Glutamatergic neuron (in vitro differentiated cells): ENCODE data around the gene TFDP2. TPM values are rescaled to one million over a fixed set of nuclear protein-coding genes. Genes with fewer than 3 reads are reported as not detected.

Experiments
- DNase-seq: peaks from one replicate; pipeline ENCODE4 v3.0.0; 2022
- H3K27ac Mint-ChIP-seq: one replicate; pipeline ENCODE4 v1.8.0; 2020; ENCODE audit warnings: mild to moderate bottlenecking, mixed read lengths, inconsistent platforms; ENCODE audit not compliant: unreplicated experiment
- H3K27me3 Mint-ChIP-seq: one replicate; pipeline ENCODE4 v1.8.0; 2020; ENCODE audit warnings: mild to moderate bottlenecking, moderate library complexity, mixed read lengths, inconsistent platforms; ENCODE audit not compliant: unreplicated experiment
- H3K36me3 Mint-ChIP-seq: one replicate; pipeline ENCODE4 v1.8.0; 2020; ENCODE audit warnings: mild to moderate bottlenecking, mixed read lengths, inconsistent platforms; ENCODE audit not compliant: unreplicated experiment
- H3K4me1 Mint-ChIP-seq: one replicate; pipeline ENCODE4 v1.8.0; 2020; ENCODE audit warnings: mild to moderate bottlenecking, low read depth, mixed read lengths, inconsistent platforms; ENCODE audit not compliant: unreplicated experiment
- H3K4me3 Mint-ChIP-seq: one replicate; pipeline ENCODE4 v1.8.0; 2020; ENCODE audit warnings: mild to moderate bottlenecking, mixed read lengths, inconsistent platforms; ENCODE audit not compliant: unreplicated experiment
- H3K9me3 Mint-ChIP-seq: one replicate; pipeline ENCODE4 v1.8.0; 2020; ENCODE audit warnings: mild to moderate bottlenecking, moderate library complexity, mixed read lengths, inconsistent platforms; ENCODE audit not compliant: unreplicated experiment
- CTCF ChIP-seq: fragments of 200-600 bp; sonication (generic); IDR thresholded peaks from one replicate; pipeline ENCODE4 v1.5.0; 2021; ENCODE audit not compliant: partially characterized antibody, unreplicated experiment
- total RNA-seq: library from RNA; stranded (reverse); fragmentation: NEBNext Ultra II Directional; extraction: Animal tissue kit (Norgen Biotek cat#: 25700); gene quantifications from one replicate; pipeline ENCODE4 v1.2.1, GENCODE V29; 2021; ENCODE audit not compliant: unreplicated experiment

TFDP2 gene
- total RNA-seq, 1 donor from 2014 or later: 91.8 TPM

- Mint-ChIP-seq H3K9me3 (peaks cover 5% of the 10 kb centered on the region), H3K4me3 (no peak overlapping the region), H3K27ac (no peak overlapping the region), H3K36me3 (no peaks in the 10 kb centered on the region), H3K4me1 (no peaks in the 10 kb centered on the region), H3K27me3 (no peaks in the 10 kb centered on the region)
- no peak for TF ChIP-seq CTCF
- DNase-seq: no peak
These were observed 188.6 kb downstream of the TFDP2 start for GRCh38 chr3:141960731-141961130.

- Mint-ChIP-seq H3K27me3 (no peaks in the 10 kb centered on the region), H3K36me3 (no peaks in the 10 kb centered on the region), H3K9me3 (peaks cover 5% of the 10 kb centered on the region), H3K4me1 (peaks cover 4% of the 10 kb centered on the region), H3K4me3 (no peak overlapping the region), H3K27ac (no peak overlapping the region)
- no peak for TF ChIP-seq CTCF
- no peak for DNase-seq
These were observed 189.5 kb downstream of the TFDP2 start for GRCh38 chr3:141959589-141960554.

- Mint-ChIP-seq H3K4me3 (no peak overlapping the region), H3K36me3 (no peaks in the 10 kb centered on the region)
These were observed 194.2 kb downstream of the TFDP2 start for GRCh38 chr3:141955175-141955574.

GRCh38 chr3:141952611-141953010, 196.7 kb downstream of the TFDP2 start:
- TF ChIP-seq CTCF: no peak
- no peak overlapping the region for H3K4me3 Mint-ChIP-seq
- DNase-seq: no peak
- no peaks in the 10 kb centered on the region for H3K27me3 Mint-ChIP-seq
- peaks cover 39% of the 10 kb centered on the region for H3K4me1 Mint-ChIP-seq
- no peaks in the 10 kb centered on the region for H3K36me3 Mint-ChIP-seq
- no peak overlapping the region for H3K27ac Mint-ChIP-seq
- H3K9me3 Mint-ChIP-seq: peaks cover 2% of the 10 kb centered on the region

More at GRCh38 chr3:141955175-141955574, 194.2 kb downstream of the TFDP2 start:
- H3K27ac Mint-ChIP-seq: peak overlapping the region; percentile 36
- H3K9me3 Mint-ChIP-seq: peaks cover 5% of the 10 kb centered on the region
- peaks cover 32% of the 10 kb centered on the region for H3K4me1 Mint-ChIP-seq
- no peak for TF ChIP-seq CTCF
- DNase-seq: no peak
- H3K27me3 Mint-ChIP-seq: no peaks in the 10 kb centered on the region
